ENCODE results near the gene KSR1.

DNA sequence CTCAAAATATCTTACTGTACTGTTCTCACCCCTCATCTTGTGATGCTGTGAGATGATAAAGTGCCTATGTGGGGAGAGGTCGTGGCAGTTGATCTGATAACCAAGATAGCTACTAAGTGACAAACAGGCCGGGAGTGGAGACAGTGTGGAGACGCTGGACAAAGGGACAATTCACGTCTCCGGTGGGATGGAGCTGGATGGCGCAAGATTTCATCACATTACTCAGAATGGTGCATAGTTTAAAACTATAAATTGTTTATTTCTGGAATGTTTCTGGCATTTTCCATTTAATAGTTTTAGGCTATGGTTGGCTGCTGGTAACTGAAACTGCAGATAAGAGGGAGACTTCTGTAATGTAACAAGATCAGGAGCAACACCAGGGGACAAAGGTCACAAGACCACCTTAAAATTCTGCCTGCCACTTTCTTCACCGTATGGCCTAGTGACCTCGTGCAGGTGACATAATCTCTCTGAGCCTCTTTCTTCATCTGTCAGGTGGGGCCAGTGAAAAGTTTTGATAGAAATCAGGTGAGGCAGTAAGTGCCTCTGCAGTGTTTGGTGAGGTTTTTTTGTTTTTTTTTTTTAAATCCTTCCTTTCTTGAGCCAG is 120.3 kb downstream of the KSR1 start:
- TF ChIP-seq, protein P1, sequence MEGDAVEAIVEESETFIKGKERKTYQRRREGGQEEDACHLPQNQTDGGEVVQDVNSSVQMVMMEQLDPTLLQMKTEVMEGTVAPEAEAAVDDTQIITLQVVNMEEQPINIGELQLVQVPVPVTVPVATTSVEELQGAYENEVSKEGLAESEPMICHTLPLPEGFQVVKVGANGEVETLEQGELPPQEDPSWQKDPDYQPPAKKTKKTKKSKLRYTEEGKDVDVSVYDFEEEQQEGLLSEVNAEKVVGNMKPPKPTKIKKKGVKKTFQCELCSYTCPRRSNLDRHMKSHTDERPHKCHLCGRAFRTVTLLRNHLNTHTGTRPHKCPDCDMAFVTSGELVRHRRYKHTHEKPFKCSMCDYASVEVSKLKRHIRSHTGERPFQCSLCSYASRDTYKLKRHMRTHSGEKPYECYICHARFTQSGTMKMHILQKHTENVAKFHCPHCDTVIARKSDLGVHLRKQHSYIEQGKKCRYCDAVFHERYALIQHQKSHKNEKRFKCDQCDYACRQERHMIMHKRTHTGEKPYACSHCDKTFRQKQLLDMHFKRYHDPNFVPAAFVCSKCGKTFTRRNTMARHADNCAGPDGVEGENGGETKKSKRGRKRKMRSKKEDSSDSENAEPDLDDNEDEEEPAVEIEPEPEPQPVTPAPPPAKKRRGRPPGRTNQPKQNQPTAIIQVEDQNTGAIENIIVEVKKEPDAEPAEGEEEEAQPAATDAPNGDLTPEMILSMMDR (IDR thresholded peaks at IDR 0.05) = no peak
- no peak for TF ChIP-seq POLR2A (IDR thresholded peaks at IDR 0.05)
